Ishikawa (cell line): Measurements from ENCODE around the gene EYA3.

ENCODE experiments used
- CEBPB ChIP-seq: IDR thresholded peaks from 2 replicates; pipeline ENCODE4 v1.6.1; 2012
- CREB1 ChIP-seq: IDR thresholded peaks from 2 replicates; pipeline ENCODE4 v1.6.1; 2012; ENCODE audit warnings: low read depth
- EGR1 ChIP-seq: IDR thresholded peaks from 2 replicates; pipeline ENCODE4 v1.6.1; 2012
- EP300 ChIP-seq: IDR thresholded peaks from 2 replicates; pipeline ENCODE4 v1.6.1; 2012; ENCODE audit warnings: borderline replicate concordance
- FOXM1 ChIP-seq: IDR thresholded peaks from 2 replicates; pipeline ENCODE4 v1.6.1; 2012; ENCODE audit warnings: low read depth, borderline replicate concordance
- MAX ChIP-seq: IDR thresholded peaks from 2 replicates; pipeline ENCODE4 v1.6.1; 2012
- NFIC ChIP-seq: IDR thresholded peaks from 2 replicates; pipeline ENCODE4 v1.6.1; 2012
- RAD21 ChIP-seq: IDR thresholded peaks from 2 replicates; pipeline ENCODE4 v1.6.1; 2012; ENCODE audit warnings: low read depth
- TAF1 ChIP-seq: IDR thresholded peaks from 2 replicates; pipeline ENCODE4 v1.6.1; 2012; ENCODE audit warnings: low read depth, mild to moderate bottlenecking
- TCF12 ChIP-seq: IDR thresholded peaks from 2 replicates; pipeline ENCODE4 v1.6.1; 2012; ENCODE audit warnings: low read depth
- TEAD4 ChIP-seq: IDR thresholded peaks from 2 replicates; pipeline ENCODE4 v1.6.1; 2012
- YY1 ChIP-seq: IDR thresholded peaks from 2 replicates; pipeline ENCODE4 v1.6.1; 2012; ENCODE audit warnings: low read depth
- ZBTB7A ChIP-seq: IDR thresholded peaks from 2 replicates; pipeline ENCODE4 v1.6.1; 2012; ENCODE audit warnings: low read depth
- TF ChIP-seq, protein P1 (sequence below): IDR thresholded peaks from 2 replicates; pipeline ENCODE4 v1.6.1; 2012; ENCODE audit warnings: low read depth, mild to moderate bottlenecking
- TF ChIP-seq, protein P2 (sequence below): IDR thresholded peaks from 2 replicates; pipeline ENCODE4 v1.6.1; 2012

The EYA3 gene

GRCh38 chr1:28126783-28127490 is 38.5 kb upstream of the EYA3 start:
- TF ChIP-seq ZBTB7A = no peak
- no peak for TF ChIP-seq CREB1
- TF ChIP-seq TAF1 = no peak
- no peak for TF ChIP-seq YY1
- no peak for TF ChIP-seq RAD21
- no peak for TF ChIP-seq NFIC
- no peak for TF ChIP-seq TCF12

- TF ChIP-seq EGR1 (no peak), TCF12 (no peak), FOXM1 (no peak), TAF1 (no peak), YY1 (no peak), EP300 (no peak), ZBTB7A (no peak), CREB1 (no peak), NFIC (no peak), TEAD4 (no peak)
- TF ChIP-seq, protein P1, sequence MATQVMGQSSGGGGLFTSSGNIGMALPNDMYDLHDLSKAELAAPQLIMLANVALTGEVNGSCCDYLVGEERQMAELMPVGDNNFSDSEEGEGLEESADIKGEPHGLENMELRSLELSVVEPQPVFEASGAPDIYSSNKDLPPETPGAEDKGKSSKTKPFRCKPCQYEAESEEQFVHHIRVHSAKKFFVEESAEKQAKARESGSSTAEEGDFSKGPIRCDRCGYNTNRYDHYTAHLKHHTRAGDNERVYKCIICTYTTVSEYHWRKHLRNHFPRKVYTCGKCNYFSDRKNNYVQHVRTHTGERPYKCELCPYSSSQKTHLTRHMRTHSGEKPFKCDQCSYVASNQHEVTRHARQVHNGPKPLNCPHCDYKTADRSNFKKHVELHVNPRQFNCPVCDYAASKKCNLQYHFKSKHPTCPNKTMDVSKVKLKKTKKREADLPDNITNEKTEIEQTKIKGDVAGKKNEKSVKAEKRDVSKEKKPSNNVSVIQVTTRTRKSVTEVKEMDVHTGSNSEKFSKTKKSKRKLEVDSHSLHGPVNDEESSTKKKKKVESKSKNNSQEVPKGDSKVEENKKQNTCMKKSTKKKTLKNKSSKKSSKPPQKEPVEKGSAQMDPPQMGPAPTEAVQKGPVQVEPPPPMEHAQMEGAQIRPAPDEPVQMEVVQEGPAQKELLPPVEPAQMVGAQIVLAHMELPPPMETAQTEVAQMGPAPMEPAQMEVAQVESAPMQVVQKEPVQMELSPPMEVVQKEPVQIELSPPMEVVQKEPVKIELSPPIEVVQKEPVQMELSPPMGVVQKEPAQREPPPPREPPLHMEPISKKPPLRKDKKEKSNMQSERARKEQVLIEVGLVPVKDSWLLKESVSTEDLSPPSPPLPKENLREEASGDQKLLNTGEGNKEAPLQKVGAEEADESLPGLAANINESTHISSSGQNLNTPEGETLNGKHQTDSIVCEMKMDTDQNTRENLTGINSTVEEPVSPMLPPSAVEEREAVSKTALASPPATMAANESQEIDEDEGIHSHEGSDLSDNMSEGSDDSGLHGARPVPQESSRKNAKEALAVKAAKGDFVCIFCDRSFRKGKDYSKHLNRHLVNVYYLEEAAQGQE = no peak
- TF ChIP-seq, protein P2, sequence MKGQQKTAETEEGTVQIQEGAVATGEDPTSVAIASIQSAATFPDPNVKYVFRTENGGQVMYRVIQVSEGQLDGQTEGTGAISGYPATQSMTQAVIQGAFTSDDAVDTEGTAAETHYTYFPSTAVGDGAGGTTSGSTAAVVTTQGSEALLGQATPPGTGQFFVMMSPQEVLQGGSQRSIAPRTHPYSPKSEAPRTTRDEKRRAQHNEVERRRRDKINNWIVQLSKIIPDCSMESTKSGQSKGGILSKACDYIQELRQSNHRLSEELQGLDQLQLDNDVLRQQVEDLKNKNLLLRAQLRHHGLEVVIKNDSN = no peak
Measured at GRCh38 chr1:28126212-28126611, 37.8 kb upstream of the EYA3 start.

GRCh38 chr1:28123461-28123961 is 35.1 kb upstream of the EYA3 start:
- TF ChIP-seq FOXM1 = no peak
- no peak for TF ChIP-seq RAD21
- peak; percentile 59; the same call in 1 of the 2 replicates for TF ChIP-seq CEBPB
- TF ChIP-seq CREB1 = no peak
- no peak for TF ChIP-seq TAF1

- TF ChIP-seq RAD21 = no peak
- TF ChIP-seq CEBPB = no peak
Measured at GRCh38 chr1:28122183-28122582, 33.8 kb upstream of the EYA3 start.

DNA sequence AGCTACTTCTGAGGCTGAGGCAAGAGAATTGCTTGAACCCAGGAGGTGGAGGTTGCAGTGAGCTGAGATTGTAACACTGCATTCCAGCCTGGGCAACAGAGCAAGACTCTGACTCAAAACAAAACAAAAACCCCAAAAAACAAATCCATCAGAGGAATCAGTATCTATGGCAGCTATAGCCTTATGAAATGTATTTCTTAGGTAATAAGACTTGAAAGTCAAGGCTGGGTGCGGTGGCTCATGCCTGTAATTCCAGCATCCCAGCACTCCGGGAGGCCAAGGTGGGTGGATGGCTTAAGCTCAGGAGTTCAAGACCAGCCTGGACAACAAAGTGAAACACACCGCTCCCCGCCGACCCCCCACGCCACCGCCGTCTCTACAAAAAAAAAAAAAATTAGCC is 31.1 kb upstream of the EYA3 start:
- no peak for TF ChIP-seq CEBPB
- TF ChIP-seq FOXM1 = no peak
- no peak for TF ChIP-seq NFIC
- TF ChIP-seq TEAD4 = no peak
- no peak for TF ChIP-seq ZBTB7A
- TF ChIP-seq CREB1 = no peak
- no peak for TF ChIP-seq EP300
- no peak for TF ChIP-seq EGR1
- TF ChIP-seq TCF12 = no peak
- TF ChIP-seq, protein P2 = no peak
- TF ChIP-seq, protein P1 = no peak
- no peak for TF ChIP-seq TAF1
- no peak for TF ChIP-seq MAX
- no peak for TF ChIP-seq RAD21
- TF ChIP-seq YY1 = no peak

DNA sequence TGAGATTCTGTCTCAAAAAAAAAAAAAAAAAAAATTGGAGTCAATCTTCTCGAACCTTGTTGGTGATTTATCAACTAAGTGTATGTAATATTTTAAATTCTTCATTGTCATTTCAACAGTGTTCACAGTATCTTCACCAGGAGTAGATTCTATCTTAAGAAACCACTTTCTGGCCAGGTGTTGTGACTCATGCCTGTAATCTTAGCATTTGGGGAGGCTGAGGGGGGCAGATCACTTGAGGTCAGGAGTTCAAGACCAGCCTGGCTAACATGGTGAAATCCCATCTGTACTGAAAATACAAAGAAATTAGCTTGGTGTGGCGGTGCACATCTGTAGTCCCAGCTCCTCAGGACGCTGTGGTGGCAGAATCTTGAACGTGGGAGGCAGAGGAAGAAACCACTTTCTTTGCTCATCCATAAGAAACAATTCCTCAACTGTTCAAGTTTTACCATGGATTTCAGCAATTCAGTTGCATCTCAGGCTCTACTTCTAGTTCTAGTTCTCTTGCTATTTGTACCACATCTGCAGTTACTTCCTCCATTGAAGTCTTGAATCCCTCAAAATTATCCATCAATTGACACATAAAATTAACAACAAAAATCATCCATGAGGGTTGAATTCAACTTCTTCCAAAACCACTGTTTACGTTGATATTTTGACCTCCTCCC is 30.4 kb upstream of the EYA3 start:
- TF ChIP-seq TAF1 (no peak), RAD21 (no peak), CREB1 (no peak), ZBTB7A (no peak), EP300 (no peak), YY1 (no peak), NFIC (no peak)
- TF ChIP-seq, protein P1 = no peak
